Neutrophil (primary cell): ENCODE measurements around the gene OR51M1.
"Not testable (repeated sequence)": the region's sequence is repeated elsewhere in the genome, so short reads cannot be mapped to it uniquely, and the experiment has no call there.

Experiments used
- H3K27ac ChIP-seq: fragments of 200-600 bp; sonication (generic); 2 replicates; pipeline ENCODE4 v1.5.1; 2016; ENCODE audit warnings: mild to moderate bottlenecking, moderate library complexity
- H3K27me3 ChIP-seq: fragments of 200-600 bp; sonication (generic); 2 replicates; pipeline ENCODE4 v1.6.0; 2016; ENCODE audit warnings: mild to moderate bottlenecking
- H3K36me3 ChIP-seq: fragments of 200-600 bp; sonication (generic); 2 replicates; pipeline ENCODE4 v1.5.1; 2017
- H3K4me1 ChIP-seq, 2 experiments: fragments of 200-600 bp in 1 of 2; sonication (generic) in 1 of 2; 1 replicate in 1 of 2; 2 replicates in 1 of 2; pipeline versions ENCODE4 v1.5.1 to v1.6.1; 2013 to 2016; ENCODE audit warnings: low read depth in 1 of 2, low read length in 1 of 2, mild to moderate bottlenecking in 1 of 2, moderate library complexity in 1 of 2; ENCODE audit not compliant: control insufficient read depth in 1 of 2, insufficient read depth in 1 of 2
- H3K4me3 ChIP-seq, 2 experiments: fragments of 200-600 bp in 1 of 2; sonication (generic) in 1 of 2; 1 replicate in 1 of 2; 2 replicates in 1 of 2; pipeline ENCODE4 v1.5.1; 2013 to 2016; ENCODE audit warnings: low read depth in 1 of 2, low read length in 1 of 2, mild to moderate bottlenecking in 1 of 2, moderate library complexity in 1 of 2
- H3K9me3 ChIP-seq: fragments of 200-600 bp; sonication (generic); 2 replicates; pipeline ENCODE4 v1.5.1; 2016
- CTCF ChIP-seq: fragments of 200-600 bp; sonication (generic); IDR thresholded peaks from 2 replicates; pipeline ENCODE4 v1.5.1; 2016; ENCODE audit warnings: antibody characterized with exemption

OR51M1 gene

GRCh38 chr11:5345831-5346230 lies 37.8 kb upstream of the OR51M1 start:
- no peak overlapping the region for H3K27ac ChIP-seq
- H3K4me3 ChIP-seq = no peak overlapping the region
- no peaks in the 10 kb centered on the region for H3K27me3 ChIP-seq
- no peak for TF ChIP-seq CTCF
- H3K36me3 ChIP-seq = no peaks in the 10 kb centered on the region
- no peaks in the 10 kb centered on the region for H3K9me3 ChIP-seq
- H3K4me1 ChIP-seq = no peaks in the 10 kb centered on the region

GRCh38 chr11:5348551-5349194 lies 34.9 kb upstream of the OR51M1 start:
- H3K27ac ChIP-seq = no peak overlapping the region
- H3K36me3 ChIP-seq = no peaks in the 10 kb centered on the region
- no peaks in the 10 kb centered on the region for H3K9me3 ChIP-seq
- H3K4me1 ChIP-seq = no peaks in the 10 kb centered on the region
- no peak overlapping the region for H3K4me3 ChIP-seq
- no peaks in the 10 kb centered on the region for H3K27me3 ChIP-seq
- no peak for TF ChIP-seq CTCF

- Histone ChIP-seq H3K9me3 (no peaks in the 10 kb centered on the region), H3K4me1 (no peaks in the 10 kb centered on the region), H3K36me3 (no peaks in the 10 kb centered on the region), H3K4me3 (no peak overlapping the region), H3K27ac (no peak overlapping the region), H3K27me3 (no peaks in the 10 kb centered on the region)
- no peak for TF ChIP-seq CTCF
Measured at GRCh38 chr11:5349550-5349949, 34.1 kb upstream of the OR51M1 start.

- TF ChIP-seq CTCF = no peak
- Histone ChIP-seq H3K4me1 (no peaks in the 10 kb centered on the region), H3K27ac (no peak within 1 kb of the TSS), H3K27me3 (no peaks in the 10 kb centered on the region), H3K9me3 (no peaks in the 10 kb centered on the region), H3K36me3 (no peaks in the 10 kb centered on the region), H3K4me3 (no peak within 1 kb of the TSS)
Measured at GRCh38 chr11:5351208-5351607, 32.4 kb upstream of the OR51M1 start, which contains the start of gene OR51B6. Gene OR51B6 (plus strand): TSS chr11:5351508. CDS start chr11:5351508, 0 bp downstream.

GRCh38 chr11:5356031-5356430 lies 27.6 kb upstream of the OR51M1 start:
- not testable (repeated sequence) for H3K4me1 ChIP-seq, H3K36me3 ChIP-seq, H3K27me3 ChIP-seq, H3K9me3 ChIP-seq, H3K4me3 ChIP-seq, H3K27ac ChIP-seq

- Histone ChIP-seq H3K9me3 (no peaks in the 10 kb centered on the region), H3K4me3 (no peak overlapping the region), H3K27me3 (no peaks in the 10 kb centered on the region), H3K4me1 (no peaks in the 10 kb centered on the region), H3K36me3 (no peaks in the 10 kb centered on the region), H3K27ac (no peak overlapping the region)
- TF ChIP-seq CTCF = no peak
Measured at GRCh38 chr11:5362017-5362625, 21.5 kb upstream of the OR51M1 start.
